ENCODE results near the gene AP1G2.

AP1G2 gene

GRCh38 chr14:23609001-23609400, 41.4 kb upstream of the AP1G2 start:
- Histone ChIP-seq H3K36me3 (ENCODE audit: insufficient read depth, low read length) (no peaks in the 10 kb centered on the region), H3K9me3 (ENCODE audit: low read depth, low read length) (no peaks in the 10 kb centered on the region), H3K27ac (no peak overlapping the region), H3K9ac (ENCODE audit: insufficient read length) (no peak overlapping the region), H3K4me3 (no peak overlapping the region)
- TF ChIP-seq POLR2AphosphoS5 (IDR thresholded peaks at IDR 0.05; ENCODE audit: borderline replicate concordance, low read depth, low read length) (no peak), EZH2 (IDR thresholded peaks at IDR 0.05) (no peak), FOXP2 (optimal IDR thresholded peaks at IDR 0.05; ENCODE audit: control extremely low read depth, extremely low read length, insufficient read depth) (no peak)
- DNase-seq (ENCODE audit: low read depth, low spot score), result no peak

DNA sequence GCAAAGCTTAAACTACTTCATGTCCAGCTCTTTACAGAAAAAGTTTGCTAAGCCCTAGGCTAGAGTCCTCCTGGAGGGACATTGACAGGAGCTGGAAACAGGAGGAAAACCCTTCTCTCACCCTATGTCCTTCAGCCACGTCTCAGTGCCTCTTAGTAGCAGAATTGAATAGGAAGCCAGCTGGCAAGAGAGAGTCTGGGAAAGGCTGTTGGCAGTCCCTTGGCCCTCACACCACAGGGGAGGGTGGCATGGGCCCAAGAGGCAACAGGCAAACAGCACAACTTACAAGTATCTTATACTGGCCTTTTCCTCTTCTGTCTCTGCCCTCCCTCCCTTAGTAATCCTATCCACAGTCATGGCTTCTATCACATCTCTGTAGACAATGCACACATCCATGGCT, 40.9 kb upstream of the AP1G2 start:
- no peaks in the 10 kb centered on the region for H3K36me3 ChIP-seq (ENCODE audit: insufficient read depth, low read length)
- no peak overlapping the region for H3K27ac ChIP-seq
- H3K9ac ChIP-seq (ENCODE audit: insufficient read length), result no peak overlapping the region
- TF ChIP-seq POLR2AphosphoS5 (IDR thresholded peaks at IDR 0.05; ENCODE audit: borderline replicate concordance, low read depth, low read length) (no peak), FOXP2 (optimal IDR thresholded peaks at IDR 0.05; ENCODE audit: control extremely low read depth, extremely low read length, insufficient read depth) (no peak), EZH2 (IDR thresholded peaks at IDR 0.05) (no peak)
- DNase-seq (ENCODE audit: low read depth, low spot score), result no peak
- no peaks in the 10 kb centered on the region for H3K9me3 ChIP-seq (ENCODE audit: low read depth, low read length)
- H3K4me3 ChIP-seq, result no peak overlapping the region

- Histone ChIP-seq H3K9ac (ENCODE audit: insufficient read length) (no peak overlapping the region), H3K9me3 (ENCODE audit: low read depth, low read length) (no peaks in the 10 kb centered on the region), H3K4me3 (no peak overlapping the region), H3K27ac (no peak overlapping the region), H3K36me3 (ENCODE audit: insufficient read depth, low read length) (no peaks in the 10 kb centered on the region)
- no peak for TF ChIP-seq POLR2AphosphoS5 (IDR thresholded peaks at IDR 0.05; ENCODE audit: borderline replicate concordance, low read depth, low read length)
- TF ChIP-seq EZH2 (IDR thresholded peaks at IDR 0.05), result no peak
- no peak for TF ChIP-seq FOXP2 (optimal IDR thresholded peaks at IDR 0.05; ENCODE audit: control extremely low read depth, extremely low read length, insufficient read depth)
- DNase-seq (ENCODE audit: low read depth, low spot score), result no peak
Observed at GRCh38 chr14:23605931-23606585, 38.5 kb upstream of the AP1G2 start.

- no peak for DNase-seq (ENCODE audit: low read depth, low spot score)
- Histone ChIP-seq H3K4me3 (no peak overlapping the region), H3K9me3 (ENCODE audit: low read depth, low read length) (no peaks in the 10 kb centered on the region), H3K36me3 (ENCODE audit: insufficient read depth, low read length) (no peaks in the 10 kb centered on the region), H3K9ac (ENCODE audit: insufficient read length) (no peak overlapping the region), H3K27ac (no peak overlapping the region)
- TF ChIP-seq EZH2 (IDR thresholded peaks at IDR 0.05) (no peak), FOXP2 (optimal IDR thresholded peaks at IDR 0.05; ENCODE audit: control extremely low read depth, extremely low read length, insufficient read depth) (no peak), POLR2AphosphoS5 (IDR thresholded peaks at IDR 0.05; ENCODE audit: borderline replicate concordance, low read depth, low read length) (no peak)
Observed at GRCh38 chr14:23604675-23605170, 37.1 kb upstream of the AP1G2 start.

- TF ChIP-seq POLR2AphosphoS5 (IDR thresholded peaks at IDR 0.05; ENCODE audit: borderline replicate concordance, low read depth, low read length) (no peak), EZH2 (IDR thresholded peaks at IDR 0.05) (no peak), FOXP2 (optimal IDR thresholded peaks at IDR 0.05; ENCODE audit: control extremely low read depth, extremely low read length, insufficient read depth) (no peak)
- no peak for DNase-seq (ENCODE audit: low read depth, low spot score)
Observed at GRCh38 chr14:23604148-23604547, 36.6 kb upstream of the AP1G2 start.

GRCh38 chr14:23603103-23603502, 35.5 kb upstream of the AP1G2 start:
- no peak for DNase-seq (ENCODE audit: low read depth, low spot score)
- Histone ChIP-seq H3K27ac (no peak overlapping the region), H3K9me3 (ENCODE audit: low read depth, low read length) (no peaks in the 10 kb centered on the region), H3K36me3 (ENCODE audit: insufficient read depth, low read length) (no peaks in the 10 kb centered on the region), H3K9ac (ENCODE audit: insufficient read length) (no peak overlapping the region), H3K4me3 (no peak overlapping the region)
- TF ChIP-seq POLR2AphosphoS5 (IDR thresholded peaks at IDR 0.05; ENCODE audit: borderline replicate concordance, low read depth, low read length), result no peak
- no peak for TF ChIP-seq FOXP2 (optimal IDR thresholded peaks at IDR 0.05; ENCODE audit: control extremely low read depth, extremely low read length, insufficient read depth)
- no peak for TF ChIP-seq EZH2 (IDR thresholded peaks at IDR 0.05)

More at GRCh38 chr14:23604148-23604547, 36.6 kb upstream of the AP1G2 start:
- Histone ChIP-seq H3K4me3 (no peak overlapping the region), H3K27ac (no peak overlapping the region), H3K36me3 (ENCODE audit: insufficient read depth, low read length) (no peaks in the 10 kb centered on the region), H3K9me3 (ENCODE audit: low read depth, low read length) (no peaks in the 10 kb centered on the region), H3K9ac (ENCODE audit: insufficient read length) (no peak overlapping the region)

- no peak for TF ChIP-seq EZH2 (IDR thresholded peaks at IDR 0.05)
- no peak for TF ChIP-seq FOXP2 (optimal IDR thresholded peaks at IDR 0.05; ENCODE audit: control extremely low read depth, extremely low read length, insufficient read depth)
- TF ChIP-seq POLR2AphosphoS5 (IDR thresholded peaks at IDR 0.05; ENCODE audit: borderline replicate concordance, low read depth, low read length), result no peak
- Histone ChIP-seq H3K4me3 (no peak overlapping the region), H3K27ac (no peak overlapping the region), H3K36me3 (ENCODE audit: insufficient read depth, low read length) (no peaks in the 10 kb centered on the region), H3K9me3 (ENCODE audit: low read depth, low read length) (no peaks in the 10 kb centered on the region), H3K9ac (ENCODE audit: insufficient read length) (no peak overlapping the region)
- DNase-seq (ENCODE audit: low read depth, low spot score), result no peak
Observed at GRCh38 chr14:23602181-23603095, 34.8 kb upstream of the AP1G2 start.

- Histone ChIP-seq H3K4me3 (no peak overlapping the region), H3K9me3 (ENCODE audit: low read depth, low read length) (no peaks in the 10 kb centered on the region), H3K27ac (no peak overlapping the region), H3K9ac (ENCODE audit: insufficient read length) (no peak overlapping the region), H3K36me3 (ENCODE audit: insufficient read depth, low read length) (no peaks in the 10 kb centered on the region)
- DNase-seq (ENCODE audit: low read depth, low spot score), result no peak
- TF ChIP-seq FOXP2 (optimal IDR thresholded peaks at IDR 0.05; ENCODE audit: control extremely low read depth, extremely low read length, insufficient read depth) (no peak), POLR2AphosphoS5 (IDR thresholded peaks at IDR 0.05; ENCODE audit: borderline replicate concordance, low read depth, low read length) (no peak), EZH2 (IDR thresholded peaks at IDR 0.05) (no peak)
Observed at GRCh38 chr14:23601845-23602180, 34.2 kb upstream of the AP1G2 start.
